Tracheal epithelial cell (primary cell): Measurements from ENCODE around the gene OR51E2. TPM values are rescaled to one million over a fixed set of nuclear protein-coding genes. Genes with fewer than 3 reads are reported as not detected.

Experiments
- total RNA-seq: library from RNA; depleted of rRNA; stranded (reverse); fragments of >200 nt; gene quantifications from 2 replicates; pipeline ENCODE4 v1.2.1, GENCODE V29; 2014

The OR51E2 gene
- total RNA-seq = under 0.01 TPM in 1 of 2 replicates, not detected in the other

GRCh38 chr11:4697585-4697984 is at the start of gene OR51E2:
Gene OR51E2 (minus strand): TSS chr11:4697853. CDS start chr11:4682711, 15,142 bp downstream.

GRCh38 chr11:4704054-4704789 is 6.6 kb upstream of the OR51E2 start, which contains the start of gene MMP26:
Gene MMP26 (plus strand): TSS chr11:4704784.

GRCh38 chr11:4643682-4644081 is 54.0 kb downstream of the OR51E2 start, which contains the start of gene OR51E1:
Gene OR51E1 (plus strand): TSS chr11:4643982. CDS start chr11:4652527, 8,545 bp downstream.

GRCh38 chr11:4636962-4637661 is 60.5 kb downstream of the OR51E2 start, which contains the start of gene OR51D1:
Gene OR51D1 (plus strand): TSS chr11:4637477. CDS start chr11:4639791, 2,314 bp downstream.

Other genes starting within 250 kb of the OR51E2 start
- gene OR52K2, start 248.6 kb downstream of the OR51E2 start, total RNA-seq = not detected in 2 replicates
- gene OR52K1, start 215.2 kb downstream of the OR51E2 start, total RNA-seq = not detected in 2 replicates
- gene OR52M1, start 152.7 kb downstream of the OR51E2 start, total RNA-seq = not detected in 2 replicates
- under 0.01 TPM in 1 of 2 replicates, not detected in the other for gene OR52I2, start 116.1 kb downstream of the OR51E2 start, total RNA-seq
- gene OR52I1, start 103.8 kb downstream of the OR51E2 start, total RNA-seq = not detected in 2 replicates
- 5.8 and 7.2 TPM in 2 replicates for gene TRIM68, start 89.6 kb downstream of the OR51E2 start, total RNA-seq
- not detected in 2 replicates for gene OR51D1, start 60.4 kb downstream of the OR51E2 start, total RNA-seq
- not detected in 2 replicates for gene OR51E1, start 53.9 kb downstream of the OR51E2 start, total RNA-seq
- not detected in 2 replicates for gene MMP26, start 6.9 kb upstream of the OR51E2 start, total RNA-seq
- gene OR51F1, start 72.1 kb upstream of the OR51E2 start, total RNA-seq = not detected in 2 replicates
- gene OR52R1, start 106.5 kb upstream of the OR51E2 start, total RNA-seq = not detected in 2 replicates
- not detected in 2 replicates for gene OR51F2, start 123.5 kb upstream of the OR51E2 start, total RNA-seq
- gene OR51S1, start 151.4 kb upstream of the OR51E2 start, total RNA-seq = not detected in 2 replicates
- gene OR51T1, start 184.0 kb upstream of the OR51E2 start, total RNA-seq = not detected in 2 replicates
- gene OR51A7, start 205.9 kb upstream of the OR51E2 start, total RNA-seq = not detected in 2 replicates
- gene OR51G2, start 221.5 kb upstream of the OR51E2 start, total RNA-seq = not detected in 2 replicates
- not detected in 2 replicates for gene OR51G1, start 226.5 kb upstream of the OR51E2 start, total RNA-seq
- not detected in 2 replicates for gene OR51A4, start 249.8 kb upstream of the OR51E2 start, total RNA-seq